Stimulated activated CD4-positive, alpha-beta T cell treated with anti-CD3 and anti-CD28 coated beads, Interleukin-12 subunit alpha, Interleukin-12 subunit beta, amount 100 ng/mL, for 48 hours (primary cell): ENCODE results near the gene ITPRIP.

Source experiments
- DNase-seq, 3 donors: peaks; one replicate each; pipeline ENCODE4 v3.0.0-alpha.2; 2020; ENCODE audit warnings: low read depth in 2 of 3, low spot score in 1 of 3

Gene ITPRIP

GRCh38 chr10:104288355-104288754, 49.9 kb downstream of the ITPRIP start:
- DNase-seq, result no peak

GRCh38 chr10:104286939-104287338, 51.3 kb downstream of the ITPRIP start:
- DNase-seq, result no peak

DNA sequence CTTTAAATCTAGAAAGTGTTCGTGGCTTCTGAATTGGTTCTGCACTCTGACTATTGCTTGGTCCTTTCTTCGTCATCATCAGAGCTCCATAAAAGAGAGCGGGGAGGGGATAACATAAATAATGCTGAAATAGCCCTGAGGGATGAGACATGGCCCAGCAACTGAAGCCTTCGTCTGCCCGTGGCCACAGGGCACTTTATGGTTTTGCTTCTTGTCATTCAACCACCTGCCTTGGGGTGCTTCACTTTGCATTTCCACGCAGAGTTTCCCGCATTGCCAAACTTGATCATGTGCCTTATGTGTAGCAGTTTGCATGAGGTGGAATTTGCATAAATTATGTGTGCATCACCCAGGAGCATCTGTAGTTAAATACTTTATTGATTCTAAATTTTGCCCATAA, 53.4 kb downstream of the ITPRIP start:
- DNase-seq, result no peak

DNA sequence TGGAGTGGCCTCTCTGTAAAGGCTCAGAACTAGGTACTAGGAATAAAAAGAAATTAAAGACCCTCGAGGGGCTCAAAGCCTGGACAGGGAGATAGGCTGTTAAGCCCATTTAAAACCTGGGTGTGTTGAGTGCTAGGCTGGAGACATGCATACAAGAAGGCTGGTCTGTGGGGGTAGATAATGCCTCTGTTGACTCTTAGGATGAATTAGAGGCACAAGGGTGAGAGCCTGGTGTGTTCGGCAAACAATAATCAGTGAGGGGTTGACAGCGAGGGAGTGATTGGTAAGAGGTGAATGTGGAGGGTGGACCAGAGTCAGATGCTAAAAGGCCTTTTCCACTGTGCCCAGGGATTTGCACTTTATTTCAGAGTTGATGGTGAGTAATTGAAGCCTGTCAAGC, 56.6 kb downstream of the ITPRIP start:
- no peak for DNase-seq

DNA sequence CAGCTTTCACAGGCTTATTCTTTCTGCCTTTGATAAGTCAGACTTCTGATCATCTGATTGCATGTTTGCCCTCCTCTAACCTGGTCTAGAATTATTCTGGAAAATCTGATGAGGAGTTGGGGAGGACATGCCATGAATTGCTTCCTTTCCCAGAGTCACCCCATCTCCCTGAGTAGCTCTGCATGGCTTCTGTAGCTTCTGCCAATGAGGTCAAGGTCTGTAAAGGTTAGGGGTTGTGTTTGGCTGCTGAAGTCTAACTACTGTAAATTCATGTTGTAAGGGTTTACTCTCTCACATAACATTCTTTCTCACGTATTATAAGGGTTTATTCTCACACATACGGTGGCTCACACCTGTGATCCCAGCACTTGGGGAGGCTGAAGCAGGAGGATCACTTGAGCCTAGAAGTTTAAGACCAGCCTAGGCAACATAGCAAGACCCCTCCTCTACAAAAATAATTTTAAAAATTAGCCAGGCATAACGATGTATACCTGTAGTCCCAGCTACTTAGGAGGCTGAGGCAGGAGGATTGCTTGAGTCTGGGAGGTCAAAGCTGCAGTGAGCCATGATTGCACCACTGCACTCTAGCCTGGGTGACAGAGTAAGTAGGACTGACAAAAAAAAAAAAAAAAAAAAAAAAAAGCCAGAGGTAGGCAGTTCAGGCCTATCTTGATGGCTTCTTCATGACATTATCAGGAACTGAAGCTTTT, 58.6 kb downstream of the ITPRIP start:
- DNase-seq, result no peak

GRCh38 chr10:104277785-104278184, 60.5 kb downstream of the ITPRIP start:
- no peak for DNase-seq

- no peak for DNase-seq
Measured at GRCh38 chr10:104276192-104276591, 62.1 kb downstream of the ITPRIP start.

- DNase-seq, result peak in 1 of 3 donors; percentile 47
Measured at GRCh38 chr10:104274762-104275721, 63.2 kb downstream of the ITPRIP start.

DNA sequence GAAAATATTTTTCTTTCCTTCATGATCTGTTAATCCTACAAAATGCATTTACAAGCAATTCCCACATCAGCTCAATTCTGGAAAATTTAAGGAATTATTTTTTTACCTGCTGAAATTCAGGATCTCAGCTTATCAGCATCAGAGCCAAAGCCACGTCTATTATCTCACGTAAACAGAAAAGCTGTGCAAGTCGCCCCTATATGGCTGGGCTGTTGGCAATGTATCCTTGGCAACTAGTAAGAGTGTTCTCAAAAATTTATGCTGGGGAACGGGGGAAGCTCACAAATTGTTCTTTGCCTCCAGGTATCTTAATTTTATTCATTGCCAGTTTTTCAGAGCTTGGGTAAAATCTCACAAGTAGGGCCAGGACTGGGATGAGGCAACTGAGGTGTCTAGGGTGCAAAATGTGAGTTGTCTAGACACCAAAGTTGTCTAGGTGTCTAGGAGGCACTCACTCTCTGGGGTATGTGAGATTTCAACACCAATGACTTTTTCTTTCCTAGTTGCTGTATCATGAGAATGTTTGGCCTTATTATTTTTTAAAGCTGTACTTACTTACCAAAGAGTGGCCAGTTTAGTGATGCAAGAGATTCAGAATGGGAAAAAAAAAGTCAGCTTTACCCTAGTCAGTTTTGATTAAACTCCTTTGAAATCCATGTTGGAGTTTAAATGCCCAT, 64.2 kb downstream of the ITPRIP start:
- DNase-seq, result no peak

DNA sequence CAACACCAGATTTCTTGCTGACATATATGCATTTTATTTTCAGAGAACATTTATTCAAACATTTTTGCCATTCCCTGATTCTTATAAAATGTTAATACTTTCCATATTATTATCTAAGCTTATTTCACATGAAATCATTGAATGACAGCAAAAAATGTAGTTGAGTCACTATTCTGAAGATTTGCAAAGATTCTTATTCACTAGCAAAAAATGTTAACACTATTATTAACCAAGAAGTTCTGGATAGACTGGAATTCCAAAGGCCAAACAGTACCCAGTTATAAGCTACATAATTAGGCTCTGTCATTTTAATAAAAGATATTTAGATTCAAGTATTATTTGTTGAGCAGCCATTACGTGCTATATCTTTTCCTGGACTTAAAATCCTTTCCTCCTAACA, 65.0 kb downstream of the ITPRIP start:
- DNase-seq, result no peak

DNA sequence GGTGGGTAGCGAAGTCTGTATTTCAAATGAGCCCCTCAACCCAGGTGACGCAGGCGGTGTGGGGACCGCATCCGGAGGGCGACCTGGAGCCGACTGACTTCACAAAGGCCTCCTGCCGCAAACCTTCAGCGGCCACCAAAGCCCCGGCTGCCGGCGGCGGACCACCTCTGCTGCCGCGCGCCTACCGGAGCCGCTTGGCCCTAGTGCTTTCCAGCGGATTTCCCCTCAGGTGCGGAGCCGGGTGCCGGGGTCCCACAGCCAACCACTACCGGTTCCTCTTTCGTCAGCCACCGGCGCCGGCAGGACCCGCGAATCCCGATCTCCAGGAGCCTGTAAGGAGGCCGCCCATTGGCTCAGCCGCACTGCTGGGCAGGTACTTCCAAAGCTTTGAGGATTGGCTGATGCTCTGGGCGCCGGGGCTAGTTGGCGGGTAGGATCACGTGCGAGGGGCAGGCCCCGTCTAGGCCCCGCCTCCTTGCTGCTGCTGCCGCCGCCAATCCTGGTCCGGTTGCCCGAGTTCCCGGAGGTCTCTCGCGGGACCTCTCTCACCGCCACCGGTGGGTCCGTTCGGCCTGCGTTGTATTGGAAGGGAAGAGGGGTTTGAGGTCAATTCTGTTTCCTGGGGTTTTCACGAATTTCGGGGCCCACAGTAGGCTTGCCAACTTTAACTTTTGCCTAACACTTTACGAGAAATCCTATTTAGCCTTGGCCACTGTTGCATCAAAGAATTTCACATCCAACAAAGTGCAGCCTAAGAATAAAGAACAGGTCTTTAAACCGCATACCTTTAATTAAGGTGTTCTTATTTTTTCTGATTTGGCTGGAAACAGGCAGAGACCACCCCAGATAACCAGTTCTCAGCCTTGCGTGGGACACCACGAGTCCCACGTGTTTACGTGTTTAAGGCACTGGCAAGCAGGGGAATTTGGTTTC, 69.3 kb downstream of the ITPRIP start, which contains the start of gene GSTO2:
Gene GSTO2, plus strand, starts transcription at position 472 of the 933 bp plus-strand sequence. CDS start 5,732 bp downstream, outside the sequence.
- DNase-seq, result peak; percentile 89 to 98 (median 98)

DNA sequence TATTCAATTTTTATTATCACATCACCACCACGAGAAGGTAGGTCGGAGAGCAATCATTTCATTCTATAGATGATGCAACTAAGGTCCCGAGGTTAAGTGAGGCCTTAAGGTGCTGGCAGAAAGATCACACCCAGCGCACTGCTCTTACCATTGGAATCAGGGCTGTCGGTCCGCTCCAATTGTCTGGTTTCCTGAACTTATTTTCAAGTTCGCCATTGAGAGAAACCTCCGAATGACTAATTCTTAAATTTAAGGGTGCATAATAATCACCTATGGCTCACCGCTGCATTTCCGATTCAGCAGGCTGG, 69.9 kb downstream of the ITPRIP start:
- DNase-seq, result peak in 1 of 3 donors; percentile 41

DNA sequence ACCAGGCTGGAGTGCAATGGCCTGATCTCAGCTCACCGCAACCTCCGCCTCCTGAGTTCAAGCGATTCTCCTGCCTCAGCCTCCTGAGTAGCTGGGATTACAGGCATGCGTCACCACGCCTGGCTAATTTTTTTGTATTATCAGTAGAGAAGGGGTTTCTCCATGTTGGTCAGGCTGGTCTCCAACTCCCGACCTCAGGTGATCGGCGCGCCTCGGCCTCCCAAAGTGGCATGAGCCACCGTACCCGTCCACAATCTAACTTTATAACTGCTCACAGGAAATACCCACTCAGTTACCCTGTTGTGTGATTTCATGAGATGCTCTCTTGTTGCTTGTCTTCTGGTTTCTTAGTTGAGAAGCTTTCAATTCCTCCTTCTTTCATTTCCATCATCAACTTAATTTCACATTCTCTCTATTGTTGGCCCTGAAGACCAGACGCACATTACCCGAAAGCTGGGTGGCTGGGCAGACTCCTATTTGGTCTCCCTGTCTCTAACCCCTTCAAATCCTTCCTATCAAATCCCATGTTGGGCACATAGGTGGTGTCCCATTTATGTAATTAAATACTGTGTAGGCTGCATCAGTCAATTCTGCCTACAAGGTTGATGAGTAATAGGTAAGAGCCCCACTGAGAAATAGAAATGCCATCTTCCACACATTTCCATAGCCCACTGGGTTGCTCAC, 70.4 kb downstream of the ITPRIP start:
- DNase-seq, result peak in 2 of 3 donors; percentile 39 to 47

DNA sequence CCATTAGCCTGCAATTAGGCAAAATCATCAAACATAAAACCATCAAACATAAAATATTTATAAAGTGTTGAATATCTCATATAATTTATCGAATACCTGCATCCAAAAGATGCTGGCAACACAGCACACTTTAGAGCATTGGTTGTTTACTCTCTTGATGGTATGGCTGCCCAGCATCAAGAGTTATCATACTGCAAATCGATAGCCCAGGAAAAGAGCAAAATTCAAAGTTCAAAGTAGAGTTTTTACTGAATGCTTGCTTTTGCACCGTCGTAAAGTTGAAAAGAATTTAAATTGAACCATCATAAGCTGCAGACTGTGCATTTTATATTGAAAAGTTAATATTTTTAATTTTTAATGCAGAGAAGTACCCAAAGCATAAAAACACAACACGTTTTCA, 73.5 kb downstream of the ITPRIP start:
- DNase-seq, result no peak

- no peak for DNase-seq
Measured at GRCh38 chr10:104262055-104262454, 76.2 kb downstream of the ITPRIP start.

GRCh38 chr10:104260775-104261115, 77.5 kb downstream of the ITPRIP start:
- no peak for DNase-seq

DNA sequence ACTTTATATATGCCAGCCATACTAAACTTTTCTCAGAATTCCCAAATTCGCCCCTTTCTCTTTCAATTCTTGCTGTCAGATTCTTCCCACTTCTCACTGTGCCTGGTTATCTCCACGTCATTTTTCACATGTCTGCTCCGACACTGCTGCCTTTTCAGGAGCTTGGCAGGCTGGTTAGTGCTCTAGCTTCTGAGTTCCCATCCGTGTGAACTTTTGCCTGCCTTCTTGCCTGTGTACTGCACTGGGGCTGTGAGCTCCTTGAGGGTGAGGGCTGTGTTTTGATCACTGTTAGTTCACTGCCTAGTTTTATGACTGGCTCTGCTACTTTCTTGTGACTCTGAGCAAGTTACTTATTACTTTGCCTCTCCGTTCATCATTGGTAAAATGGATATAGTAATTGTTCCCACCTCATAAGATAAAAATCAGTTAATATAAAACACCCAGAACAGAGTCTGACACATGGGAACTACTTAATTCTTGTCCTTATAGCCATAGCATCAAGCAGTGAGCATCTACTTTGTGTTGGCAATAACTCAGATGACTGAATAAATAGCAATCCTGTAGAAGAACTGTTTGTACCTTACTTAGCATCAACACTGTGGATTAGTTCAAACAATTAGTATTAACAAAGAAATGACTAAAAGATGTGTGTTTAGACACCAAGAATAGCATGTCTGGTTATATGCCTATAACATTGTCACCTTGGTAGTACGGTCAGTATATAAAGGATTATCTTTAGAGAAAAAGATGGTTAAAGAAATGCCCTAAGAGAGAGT, 78.1 kb downstream of the ITPRIP start:
- DNase-seq, result no peak
